NCI-H226 (cell line): ENCODE measurements around the gene ARHGEF10L.
"Not testable (repeated sequence)": the region's sequence is repeated elsewhere in the genome, so short reads cannot be mapped to it uniquely, and the experiment has no call there.

Source experiments
- DNase-seq: peaks from one replicate; pipeline ENCODE4 v3.0.0-alpha.2; 2015

ARHGEF10L gene

GRCh38 chr1:17539477-17540254 is at the start of gene ARHGEF10L:
Gene ARHGEF10L (plus strand): TSS chr1:17539698. CDS start chr1:17580596, 40,898 bp downstream.
- DNase-seq: no peak

- DNase-seq: not testable (repeated sequence)
Measured at GRCh38 chr1:17489768-17490417, 49.6 kb upstream of the ARHGEF10L start.

GRCh38 chr1:17490667-17491066 is 48.8 kb upstream of the ARHGEF10L start:
- not testable (repeated sequence) for DNase-seq

GRCh38 chr1:17494114-17494729 is 45.3 kb upstream of the ARHGEF10L start:
- peak; percentile 93 for DNase-seq

- DNase-seq: no peak
Measured at GRCh38 chr1:17496419-17496818, 43.1 kb upstream of the ARHGEF10L start.

GRCh38 chr1:17498214-17498613 is 41.3 kb upstream of the ARHGEF10L start:
- DNase-seq: no peak

- peak; percentile 47 for DNase-seq
Measured at GRCh38 chr1:17502326-17502778, 37.1 kb upstream of the ARHGEF10L start.

GRCh38 chr1:17503146-17503545 is 36.4 kb upstream of the ARHGEF10L start:
- DNase-seq: no peak

GRCh38 chr1:17507200-17507599 is 32.3 kb upstream of the ARHGEF10L start:
- not testable (repeated sequence) for DNase-seq

GRCh38 chr1:17507915-17508314 is 31.6 kb upstream of the ARHGEF10L start:
- peak; percentile 29 for DNase-seq

GRCh38 chr1:17509363-17509762 is 30.1 kb upstream of the ARHGEF10L start:
- DNase-seq: no peak

GRCh38 chr1:17510138-17510537 is 29.4 kb upstream of the ARHGEF10L start:
- no peak for DNase-seq

- no peak for DNase-seq
Measured at GRCh38 chr1:17511188-17511587, 28.3 kb upstream of the ARHGEF10L start.

GRCh38 chr1:17513131-17513530 is 26.4 kb upstream of the ARHGEF10L start:
- DNase-seq: no peak

- no peak for DNase-seq
Measured at GRCh38 chr1:17514776-17515175, 24.7 kb upstream of the ARHGEF10L start.

GRCh38 chr1:17515902-17516301 is 23.6 kb upstream of the ARHGEF10L start:
- DNase-seq: no peak

- DNase-seq: no peak
Measured at GRCh38 chr1:17516303-17517214, 22.9 kb upstream of the ARHGEF10L start.

GRCh38 chr1:17520041-17520440 is 19.5 kb upstream of the ARHGEF10L start:
- DNase-seq: peak; percentile 72

- no peak for DNase-seq
Measured at GRCh38 chr1:17520473-17521319, 18.8 kb upstream of the ARHGEF10L start.

GRCh38 chr1:17521946-17522612 is 17.4 kb upstream of the ARHGEF10L start:
- DNase-seq: no peak
